Measurements from ENCODE around the gene SULT6B1. TPM values are rescaled to one million over a fixed set of nuclear protein-coding genes. Genes with fewer than 3 reads are reported as not detected.

The SULT6B1 gene
- total and polyA plus RNA-seq, 2 of the 4 experiments (the other 2 are of a cell fraction): not detected

DNA sequence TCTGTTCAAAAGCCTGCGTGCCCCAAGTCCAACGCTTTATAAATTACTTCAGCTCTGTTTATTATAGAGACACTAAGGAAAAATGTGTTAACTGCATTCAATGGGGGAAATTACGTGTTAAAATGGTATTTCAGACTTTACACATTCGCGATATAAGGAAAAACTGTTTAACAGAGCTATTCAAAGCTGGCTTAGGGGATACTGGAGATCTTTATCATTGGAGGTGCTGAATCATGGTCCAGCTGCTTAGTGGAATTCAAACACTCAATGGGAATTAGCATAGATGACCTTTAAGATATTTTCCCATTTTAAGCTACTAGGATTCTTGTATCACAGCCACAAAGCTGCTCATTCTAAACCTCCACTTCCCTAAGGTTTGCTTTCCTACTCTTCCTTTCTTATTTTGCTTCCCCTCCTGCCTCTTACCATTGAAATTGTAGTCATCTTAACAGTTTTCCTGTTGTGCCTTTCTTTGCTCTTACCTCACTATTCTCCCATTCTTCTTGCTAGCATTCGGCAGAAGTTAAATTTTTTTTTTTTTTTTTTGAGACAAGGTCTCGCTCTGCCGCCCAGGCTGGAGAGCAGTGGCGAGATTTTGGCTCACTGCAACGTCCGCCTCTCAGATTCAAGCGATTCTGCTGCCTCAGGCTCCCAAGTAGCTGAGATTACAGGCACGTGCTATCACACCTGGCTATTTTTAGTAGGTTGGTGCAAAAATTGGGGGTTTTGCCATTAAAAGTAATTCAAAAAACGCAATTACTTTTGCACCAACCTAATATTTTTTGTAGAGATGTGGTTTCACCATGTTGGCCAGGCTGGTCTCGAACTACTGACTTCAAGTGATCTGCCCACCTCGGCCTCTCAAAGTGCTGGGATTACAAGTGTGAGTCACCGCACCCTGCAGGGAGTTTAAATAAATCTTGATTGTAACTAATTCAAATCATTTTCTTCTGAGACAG, 6.5 kb downstream of the SULT6B1 start:
- peak overlapping the region; percentile 74 for H2BK5ac ChIP-seq (ENCODE audit: low read depth, low read length, poor library complexity, severe bottlenecking)
- in situ Hi-C loops (cut with MboI; ENCODE audit: low sequenced_read_pairs) (no loop called here), dilution Hi-C loops (cut with HindIII; ENCODE audit: low sequenced_read_pairs, unreplicated experiment) (no loop called here), intact Hi-C loops (cut with micrococcal nuclease) (no loop called here)
- H3K23ac ChIP-seq (ENCODE audit: low read depth, low read length): no peak overlapping the region
- H3K27me3 ChIP-seq (ENCODE audit: control insufficient read depth, insufficient read depth, low read length): no peaks in the 10 kb centered on the region; the same call in 1 of the 2 replicates
- peak overlapping the region; percentile 80; the same call in 1 of the 2 replicates for H3K27ac ChIP-seq (ENCODE audit: insufficient read depth, low read length)
- no peak overlapping the region for H2BK120ac ChIP-seq (ENCODE audit: low read depth, low read length)
- H3K4me1 ChIP-seq (ENCODE audit: control insufficient read depth, insufficient read depth, low read length): peaks cover 3% of the 10 kb centered on the region
- peak overlapping the region; percentile 80; the same call in 1 of the 2 replicates for H4K5ac ChIP-seq (ENCODE audit: low read depth, low read length)
- no peaks in the 10 kb centered on the region for H3K9me3 ChIP-seq (ENCODE audit: control insufficient read depth, insufficient read depth, low read length)
- ChIA-PET POLR2A (ENCODE audit: unreplicated experiment) (interaction anchor here (0.7 kb wide), 1 partner anchor 138 kb away, joined by 10 read pairs; no protein-coding TSS in a partner anchor), CTCF (interaction anchor here (1.2 kb wide), 1 partner anchor 13 kb away, joined by 5 read pairs; no protein-coding TSS in a partner anchor)
- no peaks in the 10 kb centered on the region for H3K9me1 ChIP-seq (ENCODE audit: insufficient read depth, low read length)
- H3K56ac ChIP-seq (ENCODE audit: extremely low read depth, insufficient read depth, low read length): no peak overlapping the region
- H2AK5ac ChIP-seq (ENCODE audit: low read depth, low read length): no peak overlapping the region
- peak overlapping the region; percentile 1; the same call in 1 of the 2 replicates for H3K18ac ChIP-seq (ENCODE audit: low read depth, low read length)
- H3K4me3 ChIP-seq (ENCODE audit: insufficient read depth, low read depth, low read length): no peak overlapping the region
- BruUV-seq (replicated peaks): no TSS peak
- peak overlapping the region; percentile 64; the same call in 1 of the 2 replicates for H3K4me2 ChIP-seq (ENCODE audit: low read depth, low read length)
- H3K36me3 ChIP-seq (ENCODE audit: control insufficient read depth, insufficient read depth, low read length): no peaks in the 10 kb centered on the region
- H2AK9ac ChIP-seq (replicated peaks; ENCODE audit: low read depth, low read length, poor library complexity): no peak overlapping the region
- no CpG with 5 or more reads among the region's 17 CpGs for WGBS, 2 experiments (ENCODE audit: extremely low coverage in 2 of 2, insufficient read length in 1 of 2)
- H2AFZ ChIP-seq (replicated peaks; ENCODE audit: low read length, poor library complexity): no peak overlapping the region
- no peak overlapping the region for H2BK20ac ChIP-seq (ENCODE audit: low read depth, low read length)
- no peaks in the 10 kb centered on the region for H3K79me1 ChIP-seq (ENCODE audit: low read depth in 1 of 2, low read length in 2 of 2)
- H4K91ac ChIP-seq (ENCODE audit: insufficient read depth, low read depth, low read length): no peak overlapping the region
- H4K8ac ChIP-seq (ENCODE audit: low read depth in 2 of 2, low read length in 2 of 2): no peak overlapping the region
- TF ChIP-seq RFX5 (IDR thresholded peaks at IDR 0.05; ENCODE audit: low read depth, low read length): no peak
- no peak for TF ChIP-seq POLR2A (IDR thresholded peaks at IDR 0.05; ENCODE audit: low read depth, low read length)
- TF ChIP-seq CEBPB (IDR thresholded peaks at IDR 0.05; ENCODE audit: low read depth, low read length): no peak
- TF ChIP-seq NFE2L2 (IDR thresholded peaks at IDR 0.05; ENCODE audit: low read depth, low read length): peak; percentile 67; the same call in 1 of the 2 replicates
- no peak for TF ChIP-seq SMC3 (IDR thresholded peaks at IDR 0.05; ENCODE audit: low read depth, low read length)
- TF ChIP-seq MXI1 (IDR thresholded peaks at IDR 0.05; ENCODE audit: borderline replicate concordance, low read depth, low read length): no peak
- TF ChIP-seq MAZ (IDR thresholded peaks at IDR 0.05; ENCODE audit: borderline replicate concordance, low read depth, low read length): no peak
- H3K9ac ChIP-seq (ENCODE audit: low read depth, low read length): no peak overlapping the region
- no peak overlapping the region for H2BK15ac ChIP-seq (ENCODE audit: low read depth, low read length)
- ATAC-seq (ENCODE audit: low read depth) (peak; percentile 90), DNase-seq (peak; percentile 66)
- H4K20me1 ChIP-seq (ENCODE audit: insufficient read depth, low read length): no peaks in the 10 kb centered on the region
- no peak overlapping the region for H3K4ac ChIP-seq (ENCODE audit: low read depth, low read length)
- no peak overlapping the region; the same call in 1 of the 2 replicates for H3K14ac ChIP-seq (replicated peaks; ENCODE audit: low read depth, low read length)

Data from IMR-90 (cell line).